DOHH2 (cell line): ENCODE results near the gene ARID5B.

ENCODE experiments used
- H3F3A ChIP-seq: fragments of 200-600 bp; sonication (generic), shearing (Covaris generic); 2 replicates; pipeline ENCODE4 v1.6.0; 2016; ENCODE audit warnings: antibody characterized with exemption, mild to moderate bottlenecking; ENCODE audit not compliant: control insufficient read depth, insufficient read depth
- H3K27ac ChIP-seq: fragments of 200-600 bp; sonication (generic); 2 replicates; pipeline ENCODE4 v1.5.1; 2014; ENCODE audit warnings: low read depth, mild to moderate bottlenecking, low read length, moderate library complexity
- H3K27me3 ChIP-seq: fragments of 200-600 bp; sonication (generic); 2 replicates; pipeline ENCODE4 v1.6.1; 2014; ENCODE audit warnings: mild to moderate bottlenecking, low read length, mixed read lengths; ENCODE audit not compliant: control insufficient read depth
- H3K36me3 ChIP-seq: fragments of 200-600 bp; sonication (generic); 2 replicates; pipeline ENCODE4 v1.6.1; 2014; ENCODE audit warnings: mild to moderate bottlenecking, low read length, moderate library complexity, mixed read lengths; ENCODE audit not compliant: control insufficient read depth
- H3K4me1 ChIP-seq: fragments of 200-600 bp; sonication (generic); 2 replicates; pipeline ENCODE4 v1.6.1; 2014; ENCODE audit warnings: mild to moderate bottlenecking, low read length, mixed read lengths; ENCODE audit not compliant: control insufficient read depth
- H3K4me2 ChIP-seq: fragments of 200-600 bp; sonication (generic); 2 replicates; pipeline ENCODE4 v1.6.0; 2014; ENCODE audit warnings: mild to moderate bottlenecking, low read length, moderate library complexity
- H3K4me3 ChIP-seq: fragments of 200-600 bp; sonication (generic); 2 replicates; pipeline ENCODE4 v1.5.1; 2014; ENCODE audit warnings: mild to moderate bottlenecking, low read length, mixed read lengths
- H3K79me2 ChIP-seq: fragments of 200-600 bp; sonication (generic); 2 replicates; pipeline ENCODE4 v1.6.1; 2014; ENCODE audit warnings: mild to moderate bottlenecking, low read length, mixed read lengths; ENCODE audit not compliant: control insufficient read depth
- H3K9me2 ChIP-seq: fragments of 200-600 bp; sonication (generic); replicated peaks from 2 replicates; pipeline ENCODE4 v1.6.1; 2014; ENCODE audit warnings: mild to moderate bottlenecking, low read length, mixed read lengths; ENCODE audit not compliant: control insufficient read depth
- H3K9me3 ChIP-seq: fragments of 200-600 bp; sonication (generic); 2 replicates; pipeline ENCODE4 v1.6.1; 2014; ENCODE audit warnings: antibody characterized with exemption, low read length, mixed read lengths; ENCODE audit not compliant: control insufficient read depth, insufficient read depth
- H4K20me1 ChIP-seq: fragments of 200-600 bp; sonication (generic); 2 replicates; pipeline ENCODE4 v1.6.0; 2014; ENCODE audit warnings: low read depth, mild to moderate bottlenecking, antibody characterized with exemption, low read length, moderate library complexity; ENCODE audit not compliant: control insufficient read depth, insufficient read depth
- CTCF ChIP-seq: fragments of 200-600 bp; sonication (generic); IDR thresholded peaks from one replicate; pipeline ENCODE4 v1.5.1; 2014; ENCODE audit warnings: antibody characterized with exemption, mild to moderate bottlenecking, low read depth, low read length; ENCODE audit not compliant: poor library complexity, severe bottlenecking
- EZH2phosphoT487 ChIP-seq: fragments of 200-600 bp; sonication (generic); IDR thresholded peaks from 2 replicates; pipeline ENCODE4 v1.6.1; 2017; ENCODE audit warnings: borderline replicate concordance, mild to moderate bottlenecking, antibody characterized with exemption, low read length, moderate library complexity, mixed read lengths

Gene ARID5B

GRCh38 chr10:62109587-62110293 is 208.2 kb downstream of the ARID5B start:
- Histone ChIP-seq H3K27ac (peak overlapping the region; percentile 94), H4K20me1 (no peaks in the 10 kb centered on the region), H3K4me2 (peak overlapping the region; percentile 87), H3K36me3 (no peaks in the 10 kb centered on the region), H3K79me2 (no peaks in the 10 kb centered on the region), H3K4me1 (peaks cover 91% of the 10 kb centered on the region), H3K27me3 (no peaks in the 10 kb centered on the region), H3K9me3 (no peaks in the 10 kb centered on the region), H3K9me2 (no peaks in the 10 kb centered on the region), H3K4me3 (peak overlapping the region; percentile 69), H3F3A (peaks cover 27% of the 10 kb centered on the region)
- no peak for TF ChIP-seq CTCF
- no peak for TF ChIP-seq EZH2phosphoT487

GRCh38 chr10:62112300-62112699 is 210.8 kb downstream of the ARID5B start:
- no peak for TF ChIP-seq EZH2phosphoT487
- TF ChIP-seq CTCF = no peak
- H3K4me3 ChIP-seq = no peak overlapping the region
- H3K9me3 ChIP-seq = no peaks in the 10 kb centered on the region
- H3K27me3 ChIP-seq = no peaks in the 10 kb centered on the region
- H4K20me1 ChIP-seq = no peaks in the 10 kb centered on the region
- peaks cover 65% of the 10 kb centered on the region for H3K4me1 ChIP-seq
- no peaks in the 10 kb centered on the region for H3K79me2 ChIP-seq
- H3K27ac ChIP-seq = no peak overlapping the region
- H3F3A ChIP-seq = peaks cover 27% of the 10 kb centered on the region
- H3K4me2 ChIP-seq = no peak overlapping the region
- H3K36me3 ChIP-seq = no peaks in the 10 kb centered on the region
- H3K9me2 ChIP-seq = no peaks in the 10 kb centered on the region

GRCh38 chr10:62112963-62113362 is 211.5 kb downstream of the ARID5B start:
- H3F3A ChIP-seq = peaks cover 27% of the 10 kb centered on the region
- H3K79me2 ChIP-seq = no peaks in the 10 kb centered on the region
- no peaks in the 10 kb centered on the region for H3K9me3 ChIP-seq
- H3K4me1 ChIP-seq = peaks cover 59% of the 10 kb centered on the region
- no peak overlapping the region for H3K4me2 ChIP-seq
- no peak overlapping the region for H3K27ac ChIP-seq
- no peak overlapping the region for H3K4me3 ChIP-seq
- no peaks in the 10 kb centered on the region for H3K27me3 ChIP-seq
- no peaks in the 10 kb centered on the region for H3K36me3 ChIP-seq
- TF ChIP-seq CTCF = no peak
- no peak for TF ChIP-seq EZH2phosphoT487
- no peaks in the 10 kb centered on the region for H3K9me2 ChIP-seq
- H4K20me1 ChIP-seq = no peaks in the 10 kb centered on the region
